ENCODE data around the gene FAM81A.

Gene FAM81A

GRCh38 chr15:59536553-59536952 lies 98.6 kb downstream of the FAM81A start:
- no peak overlapping the region for H3K4me3 ChIP-seq (ENCODE audit: low read depth, low read length)
- DNase-seq (ENCODE audit: low read depth): no peak
- in situ Hi-C loops (cut with HindIII; ENCODE audit: low sequenced_read_pairs): no loop called here
- no peak for TF ChIP-seq CTCF (IDR thresholded peaks at IDR 0.05; ENCODE audit: low read depth, low read length, missing control alignments)

- no peak overlapping the region for H3K4me3 ChIP-seq (ENCODE audit: low read depth, low read length)
- no peak for DNase-seq (ENCODE audit: low read depth)
- in situ Hi-C loops (cut with HindIII; ENCODE audit: low sequenced_read_pairs): no loop called here
- no peak for TF ChIP-seq CTCF (IDR thresholded peaks at IDR 0.05; ENCODE audit: low read depth, low read length, missing control alignments)
Observed at GRCh38 chr15:59537403-59537802, 99.4 kb downstream of the FAM81A start.

- no peak overlapping the region for H3K4me3 ChIP-seq (ENCODE audit: low read depth, low read length)
- TF ChIP-seq CTCF (IDR thresholded peaks at IDR 0.05; ENCODE audit: low read depth, low read length, missing control alignments): no peak
- in situ Hi-C loops (cut with HindIII; ENCODE audit: low sequenced_read_pairs): no loop called here
- DNase-seq (ENCODE audit: low read depth): no peak
Observed at GRCh38 chr15:59538494-59538893, 100.5 kb downstream of the FAM81A start.

GRCh38 chr15:59539799-59540198 lies 101.8 kb downstream of the FAM81A start:
- DNase-seq (ENCODE audit: low read depth): no peak
- no peak overlapping the region for H3K4me3 ChIP-seq (ENCODE audit: low read depth, low read length)
- no peak for TF ChIP-seq CTCF (IDR thresholded peaks at IDR 0.05; ENCODE audit: low read depth, low read length, missing control alignments)
- in situ Hi-C loops (cut with HindIII; ENCODE audit: low sequenced_read_pairs): no loop called here

DNA sequence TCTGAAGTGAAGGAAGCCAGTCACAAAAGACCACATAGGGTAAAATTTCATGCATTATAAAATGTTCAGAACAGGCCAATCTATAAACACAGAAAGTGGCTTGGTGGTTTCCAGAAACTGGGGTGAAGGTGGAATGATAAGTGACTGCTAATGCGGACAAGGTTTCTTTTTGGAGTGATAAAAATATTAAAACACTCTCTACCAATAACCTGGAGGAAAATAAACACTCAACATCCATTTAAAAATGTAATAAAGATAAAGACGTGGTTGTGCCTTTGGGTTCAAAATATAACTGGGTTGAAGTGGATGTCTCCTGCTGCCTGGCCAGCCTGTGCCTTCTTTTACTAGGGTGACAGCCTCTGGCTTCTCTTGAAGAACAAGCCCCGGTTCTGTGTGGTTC lies 102.7 kb downstream of the FAM81A start:
- in situ Hi-C loops (cut with HindIII; ENCODE audit: low sequenced_read_pairs): no loop called here
- H3K4me3 ChIP-seq (ENCODE audit: low read depth, low read length): no peak overlapping the region
- no peak for DNase-seq (ENCODE audit: low read depth)
- no peak for TF ChIP-seq CTCF (IDR thresholded peaks at IDR 0.05; ENCODE audit: low read depth, low read length, missing control alignments)

GRCh38 chr15:59541750-59542149 lies 103.8 kb downstream of the FAM81A start:
- H3K4me3 ChIP-seq (ENCODE audit: low read depth, low read length): no peak overlapping the region
- in situ Hi-C loops (cut with HindIII; ENCODE audit: low sequenced_read_pairs): no loop called here
- no peak for TF ChIP-seq CTCF (IDR thresholded peaks at IDR 0.05; ENCODE audit: low read depth, low read length, missing control alignments)
- no peak for DNase-seq (ENCODE audit: low read depth)

Measured in astrocyte of the cerebellum (primary cell).